H1 (cell line): ENCODE data around the gene TCF7L2. TPM values are rescaled to one million over a fixed set of nuclear protein-coding genes. Genes with fewer than 3 reads are reported as not detected.

ENCODE experiments used
- CBX5 ChIP-seq: fragments of 300-800, 300-1000 bp; sonication (generic); IDR thresholded peaks from 2 replicates; pipeline ENCODE4 v1.7.1; 2016; ENCODE audit warnings: antibody characterized with exemption, low read length, low read depth
- TEAD4 ChIP-seq: IDR thresholded peaks from 2 replicates; pipeline ENCODE4 v1.6.1; 2012; ENCODE audit warnings: low read depth, low read length, inconsistent platforms, mixed read lengths
- polyA plus RNA-seq, 7 experiments: library from polyadenylated mRNA; depleted of rRNA in 3 of 7; stranded (reverse) in 5 of 7; unstranded in 2 of 7; fragments of >200 nt in 5 of 7; fragments of 200-250 nt in 2 of 7; gene quantifications; 1 replicate in 5 of 7; 2 replicates in 1 of 7; 4 replicates in 1 of 7; pipeline versions ENCODE4 v1.2.1 to v1.2.3, GENCODE V29; 2011 to 2013; ENCODE audit warnings: missing spikeins in 2 of 7, mixed read lengths in 2 of 7
- total RNA-seq: library from RNA; stranded (reverse); fragmentation: NEBNext Ultra II Directional; extraction: Animal tissue kit (Norgen Biotek cat#: 25700); gene quantifications from 2 replicates; pipeline ENCODE4 v1.2.1, GENCODE V29; 2021
- TF ChIP-seq, protein P1 (sequence below): fragments of 300-600 bp; sonication (generic); IDR thresholded peaks from 2 replicates; pipeline ENCODE4 v1.7.1; 2012; ENCODE audit warnings: low read length, moderate library complexity, mild to moderate bottlenecking, inconsistent platforms; ENCODE audit not compliant: insufficient replicate concordance

TCF7L2 gene
- total and polyA plus RNA-seq, 2 of the 8 experiments (the other 6 are each of a cell fraction or from before 2014, with no cell fraction given) = 33.9 to 67.3 TPM

DNA sequence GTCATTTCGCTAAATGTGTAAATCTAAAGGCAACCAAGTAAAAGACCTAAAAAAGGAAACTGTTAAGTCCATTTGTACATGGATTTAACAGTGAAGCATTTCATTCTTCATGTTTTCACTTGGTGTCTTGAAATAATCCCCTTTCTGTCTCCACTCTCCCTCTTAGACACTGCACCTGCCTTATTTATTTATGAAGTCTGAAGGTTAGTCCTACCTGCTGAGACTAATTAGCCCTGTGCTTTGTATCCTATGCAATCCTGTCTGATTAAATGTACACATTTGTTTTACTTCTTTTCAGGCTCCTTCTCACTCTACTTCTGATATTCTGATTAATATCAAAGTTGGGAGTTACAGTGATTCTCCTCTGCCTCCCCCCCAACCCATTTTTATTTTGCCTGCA, 1.9 kb upstream of the TCF7L2 start (continued):
- TF ChIP-seq, protein P1, sequence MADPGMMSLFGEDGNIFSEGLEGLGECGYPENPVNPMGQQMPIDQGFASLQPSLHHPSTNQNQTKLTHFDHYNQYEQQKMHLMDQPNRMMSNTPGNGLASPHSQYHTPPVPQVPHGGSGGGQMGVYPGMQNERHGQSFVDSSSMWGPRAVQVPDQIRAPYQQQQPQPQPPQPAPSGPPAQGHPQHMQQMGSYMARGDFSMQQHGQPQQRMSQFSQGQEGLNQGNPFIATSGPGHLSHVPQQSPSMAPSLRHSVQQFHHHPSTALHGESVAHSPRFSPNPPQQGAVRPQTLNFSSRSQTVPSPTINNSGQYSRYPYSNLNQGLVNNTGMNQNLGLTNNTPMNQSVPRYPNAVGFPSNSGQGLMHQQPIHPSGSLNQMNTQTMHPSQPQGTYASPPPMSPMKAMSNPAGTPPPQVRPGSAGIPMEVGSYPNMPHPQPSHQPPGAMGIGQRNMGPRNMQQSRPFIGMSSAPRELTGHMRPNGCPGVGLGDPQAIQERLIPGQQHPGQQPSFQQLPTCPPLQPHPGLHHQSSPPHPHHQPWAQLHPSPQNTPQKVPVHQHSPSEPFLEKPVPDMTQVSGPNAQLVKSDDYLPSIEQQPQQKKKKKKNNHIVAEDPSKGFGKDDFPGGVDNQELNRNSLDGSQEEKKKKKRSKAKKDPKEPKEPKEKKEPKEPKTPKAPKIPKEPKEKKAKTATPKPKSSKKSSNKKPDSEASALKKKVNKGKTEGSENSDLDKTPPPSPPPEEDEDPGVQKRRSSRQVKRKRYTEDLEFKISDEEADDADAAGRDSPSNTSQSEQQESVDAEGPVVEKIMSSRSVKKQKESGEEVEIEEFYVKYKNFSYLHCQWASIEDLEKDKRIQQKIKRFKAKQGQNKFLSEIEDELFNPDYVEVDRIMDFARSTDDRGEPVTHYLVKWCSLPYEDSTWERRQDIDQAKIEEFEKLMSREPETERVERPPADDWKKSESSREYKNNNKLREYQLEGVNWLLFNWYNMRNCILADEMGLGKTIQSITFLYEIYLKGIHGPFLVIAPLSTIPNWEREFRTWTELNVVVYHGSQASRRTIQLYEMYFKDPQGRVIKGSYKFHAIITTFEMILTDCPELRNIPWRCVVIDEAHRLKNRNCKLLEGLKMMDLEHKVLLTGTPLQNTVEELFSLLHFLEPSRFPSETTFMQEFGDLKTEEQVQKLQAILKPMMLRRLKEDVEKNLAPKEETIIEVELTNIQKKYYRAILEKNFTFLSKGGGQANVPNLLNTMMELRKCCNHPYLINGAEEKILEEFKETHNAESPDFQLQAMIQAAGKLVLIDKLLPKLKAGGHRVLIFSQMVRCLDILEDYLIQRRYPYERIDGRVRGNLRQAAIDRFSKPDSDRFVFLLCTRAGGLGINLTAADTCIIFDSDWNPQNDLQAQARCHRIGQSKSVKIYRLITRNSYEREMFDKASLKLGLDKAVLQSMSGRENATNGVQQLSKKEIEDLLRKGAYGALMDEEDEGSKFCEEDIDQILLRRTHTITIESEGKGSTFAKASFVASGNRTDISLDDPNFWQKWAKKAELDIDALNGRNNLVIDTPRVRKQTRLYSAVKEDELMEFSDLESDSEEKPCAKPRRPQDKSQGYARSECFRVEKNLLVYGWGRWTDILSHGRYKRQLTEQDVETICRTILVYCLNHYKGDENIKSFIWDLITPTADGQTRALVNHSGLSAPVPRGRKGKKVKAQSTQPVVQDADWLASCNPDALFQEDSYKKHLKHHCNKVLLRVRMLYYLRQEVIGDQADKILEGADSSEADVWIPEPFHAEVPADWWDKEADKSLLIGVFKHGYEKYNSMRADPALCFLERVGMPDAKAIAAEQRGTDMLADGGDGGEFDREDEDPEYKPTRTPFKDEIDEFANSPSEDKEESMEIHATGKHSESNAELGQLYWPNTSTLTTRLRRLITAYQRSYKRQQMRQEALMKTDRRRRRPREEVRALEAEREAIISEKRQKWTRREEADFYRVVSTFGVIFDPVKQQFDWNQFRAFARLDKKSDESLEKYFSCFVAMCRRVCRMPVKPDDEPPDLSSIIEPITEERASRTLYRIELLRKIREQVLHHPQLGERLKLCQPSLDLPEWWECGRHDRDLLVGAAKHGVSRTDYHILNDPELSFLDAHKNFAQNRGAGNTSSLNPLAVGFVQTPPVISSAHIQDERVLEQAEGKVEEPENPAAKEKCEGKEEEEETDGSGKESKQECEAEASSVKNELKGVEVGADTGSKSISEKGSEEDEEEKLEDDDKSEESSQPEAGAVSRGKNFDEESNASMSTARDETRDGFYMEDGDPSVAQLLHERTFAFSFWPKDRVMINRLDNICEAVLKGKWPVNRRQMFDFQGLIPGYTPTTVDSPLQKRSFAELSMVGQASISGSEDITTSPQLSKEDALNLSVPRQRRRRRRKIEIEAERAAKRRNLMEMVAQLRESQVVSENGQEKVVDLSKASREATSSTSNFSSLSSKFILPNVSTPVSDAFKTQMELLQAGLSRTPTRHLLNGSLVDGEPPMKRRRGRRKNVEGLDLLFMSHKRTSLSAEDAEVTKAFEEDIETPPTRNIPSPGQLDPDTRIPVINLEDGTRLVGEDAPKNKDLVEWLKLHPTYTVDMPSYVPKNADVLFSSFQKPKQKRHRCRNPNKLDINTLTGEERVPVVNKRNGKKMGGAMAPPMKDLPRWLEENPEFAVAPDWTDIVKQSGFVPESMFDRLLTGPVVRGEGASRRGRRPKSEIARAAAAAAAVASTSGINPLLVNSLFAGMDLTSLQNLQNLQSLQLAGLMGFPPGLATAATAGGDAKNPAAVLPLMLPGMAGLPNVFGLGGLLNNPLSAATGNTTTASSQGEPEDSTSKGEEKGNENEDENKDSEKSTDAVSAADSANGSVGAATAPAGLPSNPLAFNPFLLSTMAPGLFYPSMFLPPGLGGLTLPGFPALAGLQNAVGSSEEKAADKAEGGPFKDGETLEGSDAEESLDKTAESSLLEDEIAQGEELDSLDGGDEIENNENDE = no peak
- no peak for TF ChIP-seq TEAD4
- no peak for TF ChIP-seq CBX5
